WTC11 (cell line): Measurements from ENCODE around the gene ZNF324.

ENCODE experiments used
- NR1H2 ChIP-seq: sonication (generic); formaldehyde crosslinking; IDR thresholded peaks from 2 replicates; pipeline ENCODE4 v1.9.0; 2021; ENCODE audit warnings: mild to moderate bottlenecking, moderate library complexity, missing genetic modification reagents
- TF ChIP-seq, protein P1 (sequence below): fragments of 200-600 bp; IDR thresholded peaks from 2 replicates; pipeline ENCODE4 v1.8.0; 2022; ENCODE audit warnings: antibody characterized with exemption
- TF ChIP-seq, protein P2 (sequence below): sonication (generic); formaldehyde crosslinking; IDR thresholded peaks from 2 replicates; pipeline ENCODE4 v1.8.1; 2023; ENCODE audit warnings: mild to moderate bottlenecking, missing genetic modification reagents
- TF ChIP-seq, protein P3 (sequence below): sonication (generic); formaldehyde crosslinking; IDR thresholded peaks from 2 replicates; pipeline ENCODE4 v1.8.1; 2023; ENCODE audit warnings: mild to moderate bottlenecking, missing genetic modification reagents, borderline replicate concordance
- TF ChIP-seq, protein P4 (sequence below): sonication (generic); formaldehyde crosslinking; conservative IDR thresholded peaks from 2 replicates; pipeline ENCODE4 v1.8.1; 2023; ENCODE audit warnings: mild to moderate bottlenecking, low read depth, missing genetic modification reagents, moderate library complexity
- TF ChIP-seq, protein P5 (sequence below): sonication (generic); formaldehyde crosslinking; IDR thresholded peaks from 2 replicates; pipeline ENCODE4 v1.8.1; 2023; ENCODE audit warnings: mild to moderate bottlenecking, missing genetic modification reagents, moderate library complexity

DNA sequence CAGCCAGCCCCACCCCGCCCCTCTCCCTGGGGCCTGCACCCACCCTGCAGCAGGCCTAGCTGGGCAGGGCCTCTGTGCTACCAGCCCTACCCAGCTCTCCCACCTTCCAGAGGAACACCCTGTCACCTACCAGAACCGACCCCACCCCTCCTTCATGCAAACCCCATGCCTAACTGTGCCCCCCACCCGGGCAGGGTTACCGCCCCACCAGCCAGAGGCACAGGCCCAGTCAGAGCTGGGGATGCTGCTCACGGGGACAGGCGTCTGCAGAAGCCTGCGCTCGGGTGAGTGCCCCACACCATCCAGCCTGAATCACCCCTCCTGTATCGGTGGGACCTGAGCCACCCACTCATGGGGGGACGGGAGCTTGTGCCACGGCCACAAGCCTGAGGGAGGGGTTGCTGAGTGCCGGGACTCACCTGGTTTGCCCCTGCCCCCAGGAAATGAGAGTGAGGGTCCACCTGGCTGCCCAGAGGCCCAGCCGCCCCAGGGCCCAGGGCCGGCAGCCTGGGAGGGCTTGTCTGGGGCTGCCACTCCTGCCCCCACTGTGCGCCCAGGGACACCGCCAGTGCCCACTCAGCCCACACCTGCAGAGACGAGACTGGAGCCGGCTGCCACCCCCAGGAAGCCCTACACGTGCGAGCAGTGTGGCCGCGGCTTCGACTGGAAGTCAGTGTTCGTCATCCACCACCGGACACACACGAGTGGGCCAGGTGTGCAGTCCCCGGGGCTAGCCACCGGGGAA is 13.0 kb downstream of the ZNF324 start:
- TF ChIP-seq, protein P1, sequence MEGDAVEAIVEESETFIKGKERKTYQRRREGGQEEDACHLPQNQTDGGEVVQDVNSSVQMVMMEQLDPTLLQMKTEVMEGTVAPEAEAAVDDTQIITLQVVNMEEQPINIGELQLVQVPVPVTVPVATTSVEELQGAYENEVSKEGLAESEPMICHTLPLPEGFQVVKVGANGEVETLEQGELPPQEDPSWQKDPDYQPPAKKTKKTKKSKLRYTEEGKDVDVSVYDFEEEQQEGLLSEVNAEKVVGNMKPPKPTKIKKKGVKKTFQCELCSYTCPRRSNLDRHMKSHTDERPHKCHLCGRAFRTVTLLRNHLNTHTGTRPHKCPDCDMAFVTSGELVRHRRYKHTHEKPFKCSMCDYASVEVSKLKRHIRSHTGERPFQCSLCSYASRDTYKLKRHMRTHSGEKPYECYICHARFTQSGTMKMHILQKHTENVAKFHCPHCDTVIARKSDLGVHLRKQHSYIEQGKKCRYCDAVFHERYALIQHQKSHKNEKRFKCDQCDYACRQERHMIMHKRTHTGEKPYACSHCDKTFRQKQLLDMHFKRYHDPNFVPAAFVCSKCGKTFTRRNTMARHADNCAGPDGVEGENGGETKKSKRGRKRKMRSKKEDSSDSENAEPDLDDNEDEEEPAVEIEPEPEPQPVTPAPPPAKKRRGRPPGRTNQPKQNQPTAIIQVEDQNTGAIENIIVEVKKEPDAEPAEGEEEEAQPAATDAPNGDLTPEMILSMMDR = no peak
- TF ChIP-seq, protein P2, sequence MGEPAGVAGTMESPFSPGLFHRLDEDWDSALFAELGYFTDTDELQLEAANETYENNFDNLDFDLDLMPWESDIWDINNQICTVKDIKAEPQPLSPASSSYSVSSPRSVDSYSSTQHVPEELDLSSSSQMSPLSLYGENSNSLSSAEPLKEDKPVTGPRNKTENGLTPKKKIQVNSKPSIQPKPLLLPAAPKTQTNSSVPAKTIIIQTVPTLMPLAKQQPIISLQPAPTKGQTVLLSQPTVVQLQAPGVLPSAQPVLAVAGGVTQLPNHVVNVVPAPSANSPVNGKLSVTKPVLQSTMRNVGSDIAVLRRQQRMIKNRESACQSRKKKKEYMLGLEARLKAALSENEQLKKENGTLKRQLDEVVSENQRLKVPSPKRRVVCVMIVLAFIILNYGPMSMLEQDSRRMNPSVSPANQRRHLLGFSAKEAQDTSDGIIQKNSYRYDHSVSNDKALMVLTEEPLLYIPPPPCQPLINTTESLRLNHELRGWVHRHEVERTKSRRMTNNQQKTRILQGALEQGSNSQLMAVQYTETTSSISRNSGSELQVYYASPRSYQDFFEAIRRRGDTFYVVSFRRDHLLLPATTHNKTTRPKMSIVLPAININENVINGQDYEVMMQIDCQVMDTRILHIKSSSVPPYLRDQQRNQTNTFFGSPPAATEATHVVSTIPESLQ = no peak
- TF ChIP-seq, protein P3, sequence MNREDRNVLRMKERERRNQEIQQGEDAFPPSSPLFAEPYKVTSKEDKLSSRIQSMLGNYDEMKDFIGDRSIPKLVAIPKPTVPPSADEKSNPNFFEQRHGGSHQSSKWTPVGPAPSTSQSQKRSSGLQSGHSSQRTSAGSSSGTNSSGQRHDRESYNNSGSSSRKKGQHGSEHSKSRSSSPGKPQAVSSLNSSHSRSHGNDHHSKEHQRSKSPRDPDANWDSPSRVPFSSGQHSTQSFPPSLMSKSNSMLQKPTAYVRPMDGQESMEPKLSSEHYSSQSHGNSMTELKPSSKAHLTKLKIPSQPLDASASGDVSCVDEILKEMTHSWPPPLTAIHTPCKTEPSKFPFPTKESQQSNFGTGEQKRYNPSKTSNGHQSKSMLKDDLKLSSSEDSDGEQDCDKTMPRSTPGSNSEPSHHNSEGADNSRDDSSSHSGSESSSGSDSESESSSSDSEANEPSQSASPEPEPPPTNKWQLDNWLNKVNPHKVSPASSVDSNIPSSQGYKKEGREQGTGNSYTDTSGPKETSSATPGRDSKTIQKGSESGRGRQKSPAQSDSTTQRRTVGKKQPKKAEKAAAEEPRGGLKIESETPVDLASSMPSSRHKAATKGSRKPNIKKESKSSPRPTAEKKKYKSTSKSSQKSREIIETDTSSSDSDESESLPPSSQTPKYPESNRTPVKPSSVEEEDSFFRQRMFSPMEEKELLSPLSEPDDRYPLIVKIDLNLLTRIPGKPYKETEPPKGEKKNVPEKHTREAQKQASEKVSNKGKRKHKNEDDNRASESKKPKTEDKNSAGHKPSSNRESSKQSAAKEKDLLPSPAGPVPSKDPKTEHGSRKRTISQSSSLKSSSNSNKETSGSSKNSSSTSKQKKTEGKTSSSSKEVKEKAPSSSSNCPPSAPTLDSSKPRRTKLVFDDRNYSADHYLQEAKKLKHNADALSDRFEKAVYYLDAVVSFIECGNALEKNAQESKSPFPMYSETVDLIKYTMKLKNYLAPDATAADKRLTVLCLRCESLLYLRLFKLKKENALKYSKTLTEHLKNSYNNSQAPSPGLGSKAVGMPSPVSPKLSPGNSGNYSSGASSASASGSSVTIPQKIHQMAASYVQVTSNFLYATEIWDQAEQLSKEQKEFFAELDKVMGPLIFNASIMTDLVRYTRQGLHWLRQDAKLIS (CRISPR knock-in tag) = no peak
- TF ChIP-seq, protein P4, sequence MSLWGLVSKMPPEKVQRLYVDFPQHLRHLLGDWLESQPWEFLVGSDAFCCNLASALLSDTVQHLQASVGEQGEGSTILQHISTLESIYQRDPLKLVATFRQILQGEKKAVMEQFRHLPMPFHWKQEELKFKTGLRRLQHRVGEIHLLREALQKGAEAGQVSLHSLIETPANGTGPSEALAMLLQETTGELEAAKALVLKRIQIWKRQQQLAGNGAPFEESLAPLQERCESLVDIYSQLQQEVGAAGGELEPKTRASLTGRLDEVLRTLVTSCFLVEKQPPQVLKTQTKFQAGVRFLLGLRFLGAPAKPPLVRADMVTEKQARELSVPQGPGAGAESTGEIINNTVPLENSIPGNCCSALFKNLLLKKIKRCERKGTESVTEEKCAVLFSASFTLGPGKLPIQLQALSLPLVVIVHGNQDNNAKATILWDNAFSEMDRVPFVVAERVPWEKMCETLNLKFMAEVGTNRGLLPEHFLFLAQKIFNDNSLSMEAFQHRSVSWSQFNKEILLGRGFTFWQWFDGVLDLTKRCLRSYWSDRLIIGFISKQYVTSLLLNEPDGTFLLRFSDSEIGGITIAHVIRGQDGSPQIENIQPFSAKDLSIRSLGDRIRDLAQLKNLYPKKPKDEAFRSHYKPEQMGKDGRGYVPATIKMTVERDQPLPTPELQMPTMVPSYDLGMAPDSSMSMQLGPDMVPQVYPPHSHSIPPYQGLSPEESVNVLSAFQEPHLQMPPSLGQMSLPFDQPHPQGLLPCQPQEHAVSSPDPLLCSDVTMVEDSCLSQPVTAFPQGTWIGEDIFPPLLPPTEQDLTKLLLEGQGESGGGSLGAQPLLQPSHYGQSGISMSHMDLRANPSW = no peak
- TF ChIP-seq, protein P5, sequence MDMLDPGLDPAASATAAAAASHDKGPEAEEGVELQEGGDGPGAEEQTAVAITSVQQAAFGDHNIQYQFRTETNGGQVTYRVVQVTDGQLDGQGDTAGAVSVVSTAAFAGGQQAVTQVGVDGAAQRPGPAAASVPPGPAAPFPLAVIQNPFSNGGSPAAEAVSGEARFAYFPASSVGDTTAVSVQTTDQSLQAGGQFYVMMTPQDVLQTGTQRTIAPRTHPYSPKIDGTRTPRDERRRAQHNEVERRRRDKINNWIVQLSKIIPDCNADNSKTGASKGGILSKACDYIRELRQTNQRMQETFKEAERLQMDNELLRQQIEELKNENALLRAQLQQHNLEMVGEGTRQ (CRISPR knock-in tag) = no peak
- TF ChIP-seq NR1H2 = no peak
